ENCODE data around the gene EDA2R. TPM values are rescaled to one million over a fixed set of nuclear protein-coding genes. Genes with fewer than 3 reads are reported as not detected.

The EDA2R gene
- total and polyA plus RNA-seq, 2 of the 8 experiments (the other 6 are each of a cell fraction or from before 2014, with no cell fraction given) = 5.0 to 7.0 TPM

DNA sequence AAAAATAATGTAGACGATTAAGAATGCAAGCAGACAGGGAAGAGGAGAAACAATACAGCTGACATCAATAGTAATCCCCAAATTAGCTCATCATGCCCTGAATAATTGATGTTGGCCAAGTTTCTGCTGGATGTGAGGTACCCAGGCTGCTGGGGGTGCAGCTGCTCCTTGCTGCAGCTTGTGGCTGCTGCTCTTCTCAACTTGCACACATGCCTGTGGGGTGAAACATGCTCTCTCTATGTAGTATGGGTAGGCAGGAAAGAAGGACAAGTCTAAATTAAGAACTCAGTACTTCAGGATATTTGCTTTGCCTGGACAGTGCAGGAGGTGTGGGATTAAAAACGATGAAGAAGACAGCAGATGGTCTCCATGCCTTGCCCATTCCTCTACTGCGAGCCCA lies 16.7 kb downstream of the EDA2R start:
- no peak overlapping the region for H2BK15ac ChIP-seq (ENCODE audit: low read length)

More for the DNA sequence above, 16.7 kb downstream of the EDA2R start:
- Histone ChIP-seq H4K8ac (ENCODE audit: extremely low read depth, insufficient read depth, low read length) (no peak overlapping the region), H4K5ac (ENCODE audit: insufficient read length, low read depth, low read length) (no peak overlapping the region), H3K4me3 (ENCODE audit: extremely low read depth in 1 of 4, insufficient read depth in 2 of 4, low read depth in 3 of 4, low read length in 4 of 4) (no peak overlapping the region), H2BK20ac (ENCODE audit: low read length) (no peak overlapping the region), H3K4me1 (replicated peaks in 1 of 4; ENCODE audit: control insufficient read depth in 3 of 4, insufficient read depth in 4 of 4, low read length in 3 of 4) (no peaks in the 10 kb centered on the region), H2BK120ac (replicated peaks; ENCODE audit: low read depth, low read length) (no peak overlapping the region), H3K9ac (replicated peaks in 1 of 4; ENCODE audit: extremely low read depth in 1 of 4, low read depth in 3 of 4, low read length in 3 of 4) (no peak overlapping the region), H3K27me3 (replicated peaks in 1 of 4; ENCODE audit: control insufficient read depth in 3 of 4, extremely low read depth in 1 of 4, insufficient read depth in 3 of 4, low read length in 3 of 4) (no peaks in the 10 kb centered on the region), H3K14ac (ENCODE audit: insufficient read length) (no peak overlapping the region), H3K4me2 (ENCODE audit: insufficient read depth in 1 of 2, low read depth in 2 of 2, low read length in 2 of 2) (no peak overlapping the region), H2AK5ac (ENCODE audit: low read depth, low read length) (no peak overlapping the region), H3K27ac (ENCODE audit: low read depth, low read length) (no peak overlapping the region), H4K20me1 (replicated peaks in 1 of 2; ENCODE audit: control insufficient read depth in 1 of 2, insufficient read depth in 2 of 2, low read length in 2 of 2) (no peaks in the 10 kb centered on the region), H3K18ac (ENCODE audit: extremely low read depth, low read length) (no peak overlapping the region), H3K9me3 (ENCODE audit: insufficient read depth in 2 of 2, low read depth in 1 of 2, low read length in 1 of 2) (no peaks in the 10 kb centered on the region), H2BK12ac (ENCODE audit: low read depth, low read length) (no peak overlapping the region), H2AFZ (ENCODE audit: low read length) (no peak overlapping the region), H3K36me3 (ENCODE audit: control insufficient read depth in 2 of 4, insufficient read depth in 4 of 4, low read length in 3 of 4) (no peaks in the 10 kb centered on the region), H3K23ac (ENCODE audit: insufficient read length) (no peak overlapping the region), H3K56ac (replicated peaks; ENCODE audit: insufficient read length, low read depth, low read length) (no peak overlapping the region), H3K79me1 (ENCODE audit: low read depth, low read length) (no peaks in the 10 kb centered on the region; the same call in 1 of the 2 replicates), H3K23me2 (ENCODE audit: low read depth, low read length) (no peaks in the 10 kb centered on the region), H3K4ac (replicated peaks; ENCODE audit: insufficient read length, low read depth, low read length) (no peak overlapping the region), H2BK5ac (ENCODE audit: low read depth, low read length) (no peak overlapping the region), H4K91ac (replicated peaks; ENCODE audit: insufficient read length, low read length) (no peak overlapping the region), H3K79me2 (ENCODE audit: control insufficient read depth in 1 of 2, insufficient read depth in 2 of 2, low read length in 2 of 2) (peaks cover 0 to 8% of the 10 kb centered on the region in 2 experiments; a peak in 2 of 4 replicates)
- DNase-seq (ENCODE audit: low read depth in 1 of 2, low spot score in 2 of 2) (no peak), FAIRE-seq (no peak)
- TF ChIP-seq TEAD4 (IDR thresholded peaks at IDR 0.05; ENCODE audit: low read depth, low read length) (no peak), HDAC2 (IDR thresholded peaks at IDR 0.05; ENCODE audit: borderline replicate concordance in 1 of 2, low read depth in 2 of 2, low read length in 2 of 2) (no peak), NANOG (IDR thresholded peaks at IDR 0.05; ENCODE audit: insufficient read depth, low read depth, low read length, poor library complexity, severe bottlenecking) (no peak), MAFK (IDR thresholded peaks at IDR 0.05; ENCODE audit: low read depth, low read length) (no peak)
- ChIA-PET POLR2A (ENCODE audit: partially characterized antibody) (interaction anchor here (0.9 kb wide), 1 partner anchor 11 kb away, joined by 3 read pairs; no protein-coding TSS in a partner anchor), CTCF (ENCODE audit: partially characterized antibody) (no interaction called here)
- WGBS, 2 experiments (ENCODE audit: extremely low coverage in 1 of 2, insufficient coverage in 1 of 2, insufficient read length in 1 of 2, insufficient replicate concordance in 2 of 2, low coverage in 1 of 2, low lambda C conversion rate in 2 of 2, missing lambda C conversion rate in 1 of 2) = 92% methylated on average over 3 of the region's 3 CpGs; no CpG with 5 or more reads in 1 of the 2 experiments

Measured in H1 (cell line).